ENCODE results near the gene FAM187B.

DNA sequence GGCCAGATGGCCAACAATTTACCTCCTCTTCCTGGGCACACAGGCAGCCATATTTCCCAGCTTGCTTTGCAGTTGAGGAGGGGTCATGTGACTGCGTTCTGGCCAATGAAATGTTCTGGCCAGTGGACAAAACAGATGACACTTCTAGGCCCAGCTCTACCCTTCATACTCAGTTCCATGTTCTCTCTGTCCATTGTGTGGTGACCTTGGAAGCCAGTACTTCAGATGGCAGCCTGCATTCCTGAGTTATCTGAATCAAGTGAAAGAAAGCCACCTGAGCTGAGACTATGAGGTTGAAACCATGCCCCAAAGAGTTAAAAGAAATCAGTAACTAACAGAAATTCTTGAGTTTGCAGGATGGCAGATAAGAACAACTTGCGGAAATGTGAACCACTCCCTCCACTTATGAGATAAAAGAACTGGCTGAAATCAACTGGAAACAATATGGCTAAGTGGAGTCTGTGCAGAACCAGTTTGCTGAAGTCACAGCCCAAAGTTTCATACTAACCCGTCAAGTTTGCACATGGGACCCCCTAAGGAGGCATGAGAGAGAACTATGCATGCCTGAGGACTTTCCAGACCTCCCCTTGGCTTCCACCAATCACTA lies 8.1 kb downstream of the FAM187B start:
- no peak for TF ChIP-seq POLR2AphosphoS5 (IDR thresholded peaks at IDR 0.05)
- TF ChIP-seq POLR2A (IDR thresholded peaks at IDR 0.05) = no peak

All from spleen (tissue), 3 donors.